Colonic mucosa (tissue), 4 donors: ENCODE measurements around the gene MAP2K3. TPM values are rescaled to one million over a fixed set of nuclear protein-coding genes. Genes with fewer than 3 reads are reported as not detected.

Experiments used
- DNase-seq: peaks from one replicate; pipeline ENCODE4 v3.0.0-alpha.2; 2020
- H3K27ac ChIP-seq: fragments of 200-600 bp; one replicate; pipeline ENCODE4 v1.8.0; 2021
- H3K27me3 ChIP-seq: fragments of 200-600 bp; one replicate; pipeline ENCODE4 v1.8.0; 2021
- H3K36me3 ChIP-seq: fragments of 200-600 bp; one replicate; pipeline ENCODE4 v1.8.0; 2021
- H3K4me1 ChIP-seq: fragments of 200-600 bp; one replicate; pipeline ENCODE4 v1.8.0; 2021; ENCODE audit warnings: mild to moderate bottlenecking
- H3K4me3 ChIP-seq: fragments of 200-600 bp; one replicate; pipeline ENCODE4 v1.8.0; 2021
- H3K9ac ChIP-seq, 2 donors: one replicate each; pipeline ENCODE4 v1.7.0; 2013; ENCODE audit warnings: control low read depth in 2 of 2, low read depth in 2 of 2, low read length in 2 of 2
- H3K9me3 ChIP-seq: fragments of 200-600 bp; one replicate; pipeline ENCODE4 v1.8.0; 2021
- intact Hi-C: fragments of 100-400 bp; cut with DNase I; formaldehyde crosslinking; loops from one replicate; pipeline ENCODE4 v1.14.1; 2022
- total RNA-seq, 2 donors: library from RNA; stranded (reverse); fragmentation: NEBNext Ultra II Directional in 1 of 2; extraction: Animal tissue kit (Norgen Biotek cat#: 25700) in 1 of 2; gene quantifications; one replicate each; pipeline ENCODE4 v1.2.1, GENCODE V29; 2021
- TF ChIP-seq, protein P1 (sequence below): fragments of 200-600 bp; IDR thresholded peaks from one replicate; pipeline ENCODE4 v1.8.0; 2022; ENCODE audit warnings: antibody characterized with exemption, mild to moderate bottlenecking
- donor health status: healthy.
- donor health status: DM: no; HTN: no; CAD: no.
- donor health status: DM: no; HTN: no; CAD: no.

The MAP2K3 gene
- total RNA-seq, 2 donors from 2014 or later: 64.5 to 67.1 TPM

DNA sequence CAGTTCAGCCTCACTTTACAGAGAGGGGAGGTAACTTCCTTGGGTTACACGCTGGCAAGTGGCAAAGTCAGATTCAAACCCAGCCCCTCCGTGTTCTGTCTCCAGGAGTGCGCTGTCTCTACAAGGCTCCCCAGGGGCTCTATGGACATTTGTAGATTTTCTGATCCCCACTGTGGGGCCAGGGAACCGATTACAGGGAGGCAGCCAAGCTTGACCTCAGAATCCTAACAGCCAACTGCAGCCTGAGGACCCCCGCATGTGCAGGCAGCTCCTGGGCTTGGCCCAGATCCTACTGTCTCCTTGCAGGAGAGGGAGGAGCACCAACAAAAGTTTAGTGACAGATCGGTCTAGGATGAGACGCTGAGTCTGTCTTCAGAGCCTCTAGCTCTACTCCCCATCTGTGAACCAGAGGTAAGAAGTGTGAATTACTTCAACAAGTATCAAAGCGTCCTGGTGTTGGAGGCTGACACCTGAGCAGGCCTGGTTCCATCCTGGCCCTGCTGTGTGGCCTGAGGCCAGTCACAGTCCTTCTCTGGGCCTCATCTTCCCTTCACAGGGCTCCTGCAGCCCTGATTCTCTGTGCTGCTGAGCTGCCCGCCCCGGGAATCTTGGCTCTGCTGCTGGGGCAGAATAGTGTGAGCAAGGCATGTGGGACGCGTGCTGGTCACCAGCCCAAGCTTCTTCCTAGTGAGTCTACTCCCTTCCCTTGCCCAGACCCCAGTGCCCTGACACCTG, 22.1 kb upstream of the MAP2K3 start:
- no peak for DNase-seq
- Histone ChIP-seq H3K36me3 (no peaks in the 10 kb centered on the region), H3K27ac (no peak overlapping the region), H3K4me1 (no peaks in the 10 kb centered on the region), H3K9me3 (no peaks in the 10 kb centered on the region), H3K9ac (no peak overlapping the region), H3K4me3 (no peak overlapping the region), H3K27me3 (no peaks in the 10 kb centered on the region)
- intact Hi-C loops: no loop called here
- TF ChIP-seq, protein P1, sequence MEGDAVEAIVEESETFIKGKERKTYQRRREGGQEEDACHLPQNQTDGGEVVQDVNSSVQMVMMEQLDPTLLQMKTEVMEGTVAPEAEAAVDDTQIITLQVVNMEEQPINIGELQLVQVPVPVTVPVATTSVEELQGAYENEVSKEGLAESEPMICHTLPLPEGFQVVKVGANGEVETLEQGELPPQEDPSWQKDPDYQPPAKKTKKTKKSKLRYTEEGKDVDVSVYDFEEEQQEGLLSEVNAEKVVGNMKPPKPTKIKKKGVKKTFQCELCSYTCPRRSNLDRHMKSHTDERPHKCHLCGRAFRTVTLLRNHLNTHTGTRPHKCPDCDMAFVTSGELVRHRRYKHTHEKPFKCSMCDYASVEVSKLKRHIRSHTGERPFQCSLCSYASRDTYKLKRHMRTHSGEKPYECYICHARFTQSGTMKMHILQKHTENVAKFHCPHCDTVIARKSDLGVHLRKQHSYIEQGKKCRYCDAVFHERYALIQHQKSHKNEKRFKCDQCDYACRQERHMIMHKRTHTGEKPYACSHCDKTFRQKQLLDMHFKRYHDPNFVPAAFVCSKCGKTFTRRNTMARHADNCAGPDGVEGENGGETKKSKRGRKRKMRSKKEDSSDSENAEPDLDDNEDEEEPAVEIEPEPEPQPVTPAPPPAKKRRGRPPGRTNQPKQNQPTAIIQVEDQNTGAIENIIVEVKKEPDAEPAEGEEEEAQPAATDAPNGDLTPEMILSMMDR: no peak

GRCh38 chr17:21263376-21263775, 21.1 kb upstream of the MAP2K3 start:
- Histone ChIP-seq H3K36me3 (no peaks in the 10 kb centered on the region), H3K27ac (no peak overlapping the region), H3K27me3 (no peaks in the 10 kb centered on the region), H3K9ac (no peak overlapping the region), H3K9me3 (no peaks in the 10 kb centered on the region), H3K4me1 (no peaks in the 10 kb centered on the region), H3K4me3 (no peak overlapping the region)
- TF ChIP-seq, protein P1: no peak
- intact Hi-C loops: no loop called here
- DNase-seq: no peak

- Histone ChIP-seq H3K36me3 (no peaks in the 10 kb centered on the region), H3K9ac (no peak overlapping the region), H3K27ac (no peak overlapping the region), H3K4me1 (no peaks in the 10 kb centered on the region), H3K4me3 (no peak overlapping the region), H3K27me3 (no peaks in the 10 kb centered on the region), H3K9me3 (no peaks in the 10 kb centered on the region)
- DNase-seq: no peak
- TF ChIP-seq, protein P1: no peak
- intact Hi-C loops: no loop called here
Measured at GRCh38 chr17:21268596-21269188, 15.8 kb upstream of the MAP2K3 start.

DNA sequence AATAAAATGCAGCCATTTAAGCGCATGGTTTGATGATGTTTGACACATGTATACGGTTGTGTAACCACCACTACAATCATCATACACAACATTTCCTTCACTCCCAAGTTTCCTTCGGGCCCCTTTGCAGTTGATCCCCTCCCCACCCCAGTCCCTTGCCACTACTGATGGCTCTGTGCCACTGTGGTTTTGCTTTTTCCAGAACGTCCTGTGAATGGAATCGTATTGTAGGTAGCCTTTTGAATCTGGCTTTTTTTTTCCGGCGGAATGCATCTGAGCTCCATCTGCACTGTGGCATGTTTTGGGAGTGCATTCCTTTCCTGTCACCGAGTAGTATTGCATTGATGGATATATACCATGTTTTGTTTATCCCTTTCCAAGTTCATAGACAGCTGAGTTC, 15.1 kb upstream of the MAP2K3 start:
- intact Hi-C loops: no loop called here
- TF ChIP-seq, protein P1: no peak
- DNase-seq: no peak

GRCh38 chr17:21271454-21272183, 12.9 kb upstream of the MAP2K3 start:
- Histone ChIP-seq H3K27ac (no peak overlapping the region), H3K4me3 (no peak overlapping the region), H3K36me3 (no peaks in the 10 kb centered on the region), H3K9ac (no peak overlapping the region), H3K4me1 (no peaks in the 10 kb centered on the region), H3K27me3 (no peaks in the 10 kb centered on the region), H3K9me3 (no peaks in the 10 kb centered on the region)
- TF ChIP-seq, protein P1: no peak
- intact Hi-C loops: loop anchor here (5.0 kb wide), 1 partner anchor 149 kb away; no protein-coding TSS in a partner anchor
- DNase-seq: no peak

More for the DNA sequence above, 15.1 kb upstream of the MAP2K3 start:
- H3K9ac ChIP-seq: no peak overlapping the region
- no peak overlapping the region for H3K27ac ChIP-seq
- H3K4me1 ChIP-seq: no peaks in the 10 kb centered on the region
- H3K4me3 ChIP-seq: no peak overlapping the region
- no peaks in the 10 kb centered on the region for H3K9me3 ChIP-seq
- no peaks in the 10 kb centered on the region for H3K27me3 ChIP-seq
- H3K36me3 ChIP-seq: no peaks in the 10 kb centered on the region
